HL-60/S4 (cell line): Measurements from ENCODE around the gene SORBS2.

ENCODE experiments used
- in situ Hi-C: fragments of 300-500 bp; cut with MboI; formaldehyde crosslinking; loops from 2 replicates; pipeline ENCODE4 v1.14.3; 2022; ENCODE audit warnings: low sequenced_read_pairs

SORBS2 gene

GRCh38 chr4:185682236-185682635 is 129.8 kb downstream of the SORBS2 start:
- in situ Hi-C loops = no loop called here

GRCh38 chr4:185681604-185682003 is 130.4 kb downstream of the SORBS2 start:
- in situ Hi-C loops = no loop called here

- in situ Hi-C loops = no loop called here
Observed at GRCh38 chr4:185680617-185681016, 131.4 kb downstream of the SORBS2 start.

GRCh38 chr4:185679523-185679922 is 132.5 kb downstream of the SORBS2 start:
- in situ Hi-C loops = no loop called here

GRCh38 chr4:185677637-185678314 is 134.2 kb downstream of the SORBS2 start:
- in situ Hi-C loops = no loop called here

- in situ Hi-C loops = no loop called here
Observed at GRCh38 chr4:185672618-185673017, 139.4 kb downstream of the SORBS2 start.

GRCh38 chr4:185672151-185672550 is 139.8 kb downstream of the SORBS2 start:
- in situ Hi-C loops = no loop called here

- in situ Hi-C loops = no loop called here
Observed at GRCh38 chr4:185671496-185671895, 140.5 kb downstream of the SORBS2 start.

GRCh38 chr4:185671066-185671465 is 140.9 kb downstream of the SORBS2 start:
- in situ Hi-C loops = no loop called here

GRCh38 chr4:185669288-185669687 is 142.7 kb downstream of the SORBS2 start:
- in situ Hi-C loops = no loop called here

- in situ Hi-C loops = no loop called here
Observed at GRCh38 chr4:185666156-185666555, 145.8 kb downstream of the SORBS2 start.

- in situ Hi-C loops = no loop called here
Observed at GRCh38 chr4:185665655-185666054, 146.3 kb downstream of the SORBS2 start.

GRCh38 chr4:185664481-185664880 is 147.5 kb downstream of the SORBS2 start:
- in situ Hi-C loops = no loop called here

GRCh38 chr4:185662030-185662778 is 149.8 kb downstream of the SORBS2 start:
- in situ Hi-C loops = no loop called here

GRCh38 chr4:185660340-185660739 is 151.7 kb downstream of the SORBS2 start:
- in situ Hi-C loops = no loop called here

GRCh38 chr4:185657699-185658098 is 154.3 kb downstream of the SORBS2 start:
- in situ Hi-C loops = no loop called here

GRCh38 chr4:185657183-185657582 is 154.8 kb downstream of the SORBS2 start:
- in situ Hi-C loops = no loop called here

GRCh38 chr4:185656467-185656931 is 155.5 kb downstream of the SORBS2 start:
- in situ Hi-C loops = no loop called here

- in situ Hi-C loops = no loop called here
Observed at GRCh38 chr4:185654965-185655554, 156.9 kb downstream of the SORBS2 start.

GRCh38 chr4:185654311-185654710 is 157.7 kb downstream of the SORBS2 start:
- in situ Hi-C loops = no loop called here

- in situ Hi-C loops = no loop called here
Observed at GRCh38 chr4:185651851-185652250, 160.1 kb downstream of the SORBS2 start.

GRCh38 chr4:185651137-185651677 is 160.8 kb downstream of the SORBS2 start:
- in situ Hi-C loops = no loop called here
